HCT116 (cell line): Measurements from ENCODE around the gene NDUFA7. TPM values are rescaled to one million over a fixed set of nuclear protein-coding genes. Genes with fewer than 3 reads are reported as not detected.

ENCODE experiments used
- ATAC-seq: fragments of 200-7000 bp; cut with Tn5 transposase; 2 replicates; pipeline ENCODE4 v1.9.1; 2020; ENCODE audit warnings: mild to moderate bottlenecking, moderate library complexity
- BruUV-seq: library from RNA; stranded (reverse); fragments of 400-500 nt; replicated peaks from 2 replicates; lab custom pipeline; 2021; lab: Mats Ljungman, UMichigan
- CTCF ChIA-PET: fragments of 300-600 bp; sonication (Branson Sonifier 250); formaldehyde crosslinking; loops from one replicate; lab custom pipeline; 2021; ENCODE audit warnings: antibody characterized with exemption; lab: Charles Lee
- POLR2A ChIA-PET: fragments of 300-600, 350-600 bp; sonication (Branson Sonifier 250); formaldehyde crosslinking; loops from one replicate; lab custom pipeline; 2021; ENCODE audit warnings: antibody characterized with exemption; lab: Charles Lee
- RAD21 ChIA-PET, 2 experiments: fragments of 300-600 bp; sonication (Branson Sonifier 250); formaldehyde crosslinking; loops; one replicate each; lab custom pipeline; 2023; ENCODE audit warnings: low total read pairs in 2 of 2; ENCODE audit not compliant: uncharacterized antibody in 2 of 2, unreplicated experiment in 2 of 2, low non-redundant PET in 1 of 2; lab: Charles Lee
- DNase-seq: peaks from one replicate; pipeline ENCODE4 v3.0.0-alpha.2; 2010; ENCODE audit warnings: low read depth, low spot score
- H2AFZ ChIP-seq: fragments of 200-600 bp; shearing (Covaris generic), sonication (generic); 2 replicates; pipeline ENCODE4 v1.6.1; 2017; ENCODE audit warnings: low read depth, mixed run types, mixed read lengths, antibody characterized with exemption, low read length; ENCODE audit not compliant: poor library complexity, severe bottlenecking
- H3K27ac ChIP-seq: 2 replicates; pipeline ENCODE4 v1.5.1; 2012; ENCODE audit warnings: low read depth, low read length
- H3K27me3 ChIP-seq: fragments of 200-600 bp; sonication (generic); 2 replicates; pipeline ENCODE4 v1.6.1; 2016; ENCODE audit warnings: mixed run types, low read length, mixed read lengths; ENCODE audit not compliant: insufficient read depth
- H3K36me3 ChIP-seq, 2 experiments: fragments of 200-500 bp in 1 of 2; fragments of 200-600 bp in 1 of 2; sonication (Bioruptor generic) in 1 of 2; sonication (generic) in 1 of 2; 2 replicates each; pipeline versions ENCODE4 v1.5.1 to v1.6.1; 2014 to 2016; ENCODE audit warnings: low read length in 2 of 2, inconsistent platforms in 1 of 2, mixed read lengths in 1 of 2, mixed run types in 1 of 2; ENCODE audit not compliant: insufficient read depth in 2 of 2, control insufficient read depth in 1 of 2
- H3K4me1 ChIP-seq, 2 experiments: fragments of 200-600 bp in 1 of 2; sonication (generic) in 1 of 2; 2 replicates each; pipeline versions ENCODE4 v1.5.1 to v1.6.1; 2012 to 2017; ENCODE audit warnings: low read length in 2 of 2, inconsistent platforms in 1 of 2, mild to moderate bottlenecking in 1 of 2, mixed read lengths in 1 of 2, mixed run types in 1 of 2, moderate library complexity in 1 of 2; ENCODE audit not compliant: insufficient read depth in 2 of 2, control insufficient read depth in 1 of 2
- H3K4me2 ChIP-seq: fragments of 200-600 bp; sonication (generic); 2 replicates; pipeline ENCODE4 v1.6.1; 2017; ENCODE audit warnings: mixed run types, low read length, mixed read lengths
- H3K4me3 ChIP-seq, 2 experiments: fragments of 200-600 bp in 1 of 2; sonication (generic) in 1 of 2; replicated peaks in 1 of 2; 2 replicates each; pipeline ENCODE4 v1.5.1; 2011 to 2016; ENCODE audit warnings: low read length in 2 of 2, control low read depth in 1 of 2, low read depth in 1 of 2, mild to moderate bottlenecking in 1 of 2, mixed read lengths in 1 of 2, mixed run types in 1 of 2
- H3K79me2 ChIP-seq: fragments of 200-600 bp; sonication (generic); 2 replicates; pipeline ENCODE4 v1.6.1; 2017; ENCODE audit warnings: mild to moderate bottlenecking, mixed run types, low read length, moderate library complexity, mixed read lengths; ENCODE audit not compliant: insufficient read depth
- H3K9ac ChIP-seq: fragments of 200-600 bp; sonication (generic); 2 replicates; pipeline ENCODE4 v1.6.1; 2016; ENCODE audit warnings: low read length, mixed read lengths
- H3K9me2 ChIP-seq: fragments of 200-600 bp; sonication (generic), shearing (Covaris generic); 2 replicates; pipeline ENCODE4 v1.6.1; 2017; ENCODE audit warnings: mixed run types, mild to moderate bottlenecking, moderate library complexity; ENCODE audit not compliant: insufficient read depth
- H3K9me3 ChIP-seq, 2 experiments: fragments of 200-500 bp in 1 of 2; fragments of 200-600 bp in 1 of 2; sonication (Bioruptor generic) in 1 of 2; sonication (generic) in 1 of 2; 2 replicates each; pipeline ENCODE4 v1.6.1; 2014 to 2017; ENCODE audit warnings: low read length in 2 of 2, mixed read lengths in 2 of 2, inconsistent platforms in 1 of 2, low read depth in 1 of 2, mild to moderate bottlenecking in 1 of 2, mixed run types in 1 of 2, moderate library complexity in 1 of 2; ENCODE audit not compliant: control insufficient read depth in 1 of 2, insufficient read depth in 1 of 2
- H4K20me1 ChIP-seq: fragments of 200-600 bp; sonication (generic), shearing (Covaris generic); 2 replicates; pipeline ENCODE4 v1.6.1; 2017; ENCODE audit warnings: mixed run types, mild to moderate bottlenecking, moderate library complexity; ENCODE audit not compliant: insufficient read depth
- CEBPB ChIP-seq: IDR thresholded peaks from 2 replicates; pipeline ENCODE4 v1.6.1; 2012; ENCODE audit warnings: low read depth
- EGR1 ChIP-seq: IDR thresholded peaks from 2 replicates; pipeline ENCODE4 v1.6.1; 2012; ENCODE audit warnings: low read depth
- ELF1 ChIP-seq: IDR thresholded peaks from 2 replicates; pipeline ENCODE4 v1.6.1; 2012; ENCODE audit warnings: low read depth, borderline replicate concordance
- EZH2 ChIP-seq: fragments of 200-600 bp; sonication (generic); IDR thresholded peaks from 2 replicates; pipeline ENCODE4 v1.6.1; 2017; ENCODE audit warnings: antibody characterized with exemption, mixed run types
- EZH2phosphoT487 ChIP-seq: fragments of 200-600 bp; IDR thresholded peaks from 2 replicates; pipeline ENCODE4 v1.6.1; 2018; ENCODE audit warnings: antibody characterized with exemption, borderline replicate concordance
- FOSL1 ChIP-seq: IDR thresholded peaks from 2 replicates; pipeline ENCODE4 v1.6.1; 2012; ENCODE audit warnings: low read depth
- JUND ChIP-seq: IDR thresholded peaks from 2 replicates; pipeline ENCODE4 v1.6.1; 2012
- POLR2A ChIP-seq: IDR thresholded peaks from 2 replicates; pipeline ENCODE4 v1.7.0; 2011; ENCODE audit warnings: borderline replicate concordance; ENCODE audit not compliant: insufficient read depth, insufficient read length; ENCODE audit errors: extremely low read depth
- POLR2AphosphoS5 ChIP-seq: IDR thresholded peaks from 2 replicates; pipeline ENCODE4 v1.6.1; 2011; ENCODE audit warnings: mild to moderate bottlenecking, low read depth, low read length, moderate library complexity
- SIN3A ChIP-seq: IDR thresholded peaks from 2 replicates; pipeline ENCODE4 v1.6.1; 2012; ENCODE audit warnings: low read depth
- SP1 ChIP-seq: IDR thresholded peaks from 2 replicates; pipeline ENCODE4 v1.6.1; 2012; ENCODE audit warnings: low read depth
- SRF ChIP-seq: IDR thresholded peaks from 2 replicates; pipeline ENCODE4 v1.6.1; 2012; ENCODE audit warnings: low read depth
- TCF7L2 ChIP-seq: IDR thresholded peaks from 2 replicates; pipeline ENCODE4 v1.7.0; 2011; ENCODE audit warnings: borderline replicate concordance, inconsistent platforms; ENCODE audit not compliant: insufficient read depth, insufficient read length; ENCODE audit errors: extremely low read depth
- YY1 ChIP-seq: IDR thresholded peaks from 2 replicates; pipeline ENCODE4 v1.6.1; 2011; ENCODE audit warnings: low read length, low read depth, moderate library complexity, mild to moderate bottlenecking; ENCODE audit not compliant: insufficient replicate concordance; ENCODE audit errors: extremely low read depth
- ZFX ChIP-seq: fragments of 450-650 bp; IDR thresholded peaks from 2 replicates; pipeline ENCODE4 v1.6.1; 2017
- intact Hi-C: fragments of 100-400 bp; cut with micrococcal nuclease; formaldehyde crosslinking; loops from 2 replicates; pipeline ENCODE4 v1.10.0; 2022
- total RNA-seq: library from RNA; stranded (reverse); gene quantifications from one replicate; pipeline ENCODE4 v1.2.1, GENCODE V29; 2021; ENCODE audit not compliant: unreplicated experiment
- TF ChIP-seq, protein P1 (sequence below): IDR thresholded peaks from 2 replicates; pipeline ENCODE4 v1.6.1; 2012
- TF ChIP-seq, protein P2 (sequence below): IDR thresholded peaks from 2 replicates; pipeline ENCODE4 v1.6.1; 2012

Gene NDUFA7
- total RNA-seq, 1 experiment from 2014 or later, result 86.9 TPM

DNA sequence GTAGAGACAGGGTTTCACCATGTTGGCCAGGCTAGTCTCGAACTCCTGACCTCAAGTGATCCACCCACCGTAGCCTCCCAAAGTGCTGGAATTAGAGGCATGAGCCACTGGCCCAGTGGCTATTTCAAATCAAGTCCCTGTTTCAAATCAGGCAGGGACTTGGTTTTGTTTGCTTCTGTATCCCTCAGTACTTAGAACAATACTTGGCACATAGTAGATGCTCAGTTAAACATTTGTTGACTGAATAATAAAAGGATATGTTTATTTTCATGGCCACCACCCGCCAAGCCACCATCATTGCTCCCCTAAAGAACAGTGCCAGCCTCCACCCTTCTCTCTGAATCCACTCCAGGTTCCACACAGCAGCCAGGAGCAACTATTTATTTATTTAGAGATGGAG lies 4.3 kb upstream of the NDUFA7 start:
- H3K27me3 ChIP-seq, result no peaks in the 10 kb centered on the region
- no TSS peak for BruUV-seq
- H3K27ac ChIP-seq, result no peak overlapping the region
- ATAC-seq, result no peak
- RAD21 ChIA-PET, result no interaction called here
- TF ChIP-seq POLR2AphosphoS5 (no peak), ZFX (no peak), TCF7L2 (no peak), EZH2phosphoT487 (no peak), FOSL1 (no peak), JUND (no peak), EZH2 (no peak), ELF1 (no peak), POLR2A (no peak), SRF (no peak), SIN3A (no peak), CEBPB (no peak), EGR1 (no peak), SP1 (no peak), YY1 (no peak)
- TF ChIP-seq, protein P1, sequence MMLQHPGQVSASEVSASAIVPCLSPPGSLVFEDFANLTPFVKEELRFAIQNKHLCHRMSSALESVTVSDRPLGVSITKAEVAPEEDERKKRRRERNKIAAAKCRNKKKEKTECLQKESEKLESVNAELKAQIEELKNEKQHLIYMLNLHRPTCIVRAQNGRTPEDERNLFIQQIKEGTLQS, result no peak
- TF ChIP-seq, protein P2, sequence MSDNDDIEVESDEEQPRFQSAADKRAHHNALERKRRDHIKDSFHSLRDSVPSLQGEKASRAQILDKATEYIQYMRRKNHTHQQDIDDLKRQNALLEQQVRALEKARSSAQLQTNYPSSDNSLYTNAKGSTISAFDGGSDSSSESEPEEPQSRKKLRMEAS, result no peak
- no peak overlapping the region for H3K4me2 ChIP-seq
- no peak for DNase-seq
- CTCF ChIA-PET, result no interaction called here
- no peaks in the 10 kb centered on the region for H3K9me3 ChIP-seq
- POLR2A ChIA-PET, result interaction anchor here (0.7 to 1.0 kb wide), 3 partner anchors 9 to 12 kb away, joined by 3 to 5 read pairs (median 4); no protein-coding TSS in a partner anchor
- H3K79me2 ChIP-seq, result peaks cover 28% of the 10 kb centered on the region
- peaks cover 8 to 16% of the 10 kb centered on the region in 2 experiments; a peak in 3 of 4 replicates for H3K4me1 ChIP-seq
- no peak overlapping the region for H2AFZ ChIP-seq
- H3K9ac ChIP-seq, result no peak overlapping the region
- no peak overlapping the region for H3K4me3 ChIP-seq
- no peaks in the 10 kb centered on the region for H3K9me2 ChIP-seq
- intact Hi-C loops, result no loop called here
- peaks cover 5% of the 10 kb centered on the region; the same call in 1 of the 2 replicates for H4K20me1 ChIP-seq
- H3K36me3 ChIP-seq, result peaks cover 11 to 22% of the 10 kb centered on the region in 2 experiments
